GM12878 (cell line): ENCODE results near the gene STAT4. TPM values are rescaled to one million over a fixed set of nuclear protein-coding genes. Genes with fewer than 3 reads are reported as not detected.

Source experiments
- ATAC-seq: fragments of 200-7000 bp; cut with Tn5 transposase; 3 replicates; pipeline ENCODE4 v1.9.1; 2020; ENCODE audit warnings: mild to moderate bottlenecking, moderate library complexity
- BruUV-seq: library from RNA; stranded (reverse); fragments of 400-500 nt; replicated peaks from 2 replicates; lab custom pipeline; 2021; lab: Mats Ljungman, UMichigan
- CTCF ChIA-PET: fragments of 300-600 bp; sonication (Branson Sonifier 250); formaldehyde crosslinking; extraction: SDS; loops from one replicate; lab custom pipeline; 2021; ENCODE audit warnings: inconsistent platforms; lab: Yijun Ruan, JAX
- POLR2A ChIA-PET: fragments of 350-600 bp; formaldehyde crosslinking; extraction: SDS; loops from one replicate; lab custom pipeline; 2021; ENCODE audit warnings: inconsistent platforms; lab: Charles Lee
- RAD21 ChIA-PET: fragments of 300-600 bp; sonication (Branson Sonifier 250); formaldehyde crosslinking; loops from one replicate; lab custom pipeline; 2023; ENCODE audit warnings: antibody characterized with exemption; ENCODE audit not compliant: unreplicated experiment; lab: Charles Lee
- SMC1A ChIA-PET: fragments of 300-600 bp; sonication (Branson Sonifier 250); formaldehyde crosslinking; loops from one replicate; lab custom pipeline; 2023; ENCODE audit not compliant: unreplicated experiment, uncharacterized antibody; lab: Charles Lee
- DNase-seq: peaks from one replicate; pipeline ENCODE4 v3.0.0-alpha.2; 2011; ENCODE audit warnings: low read depth, low spot score
- FAIRE-seq: peaks from 3 replicates; lab custom pipeline; 2011; peaks lifted over from hg19 to GRCh38; lab: Jason Lieb, UNC
- H2AFZ ChIP-seq: 2 replicates; pipeline ENCODE4 v1.6.0; 2011; ENCODE audit warnings: low read depth, low read length, control low read depth; ENCODE audit not compliant: control insufficient read depth
- H3K27ac ChIP-seq: 2 replicates; pipeline ENCODE4 v1.5.1; 2011; ENCODE audit warnings: control low read depth; ENCODE audit not compliant: control insufficient read depth, insufficient read depth
- H3K27me3 ChIP-seq, 2 experiments: replicated peaks in 1 of 2; 2 replicates each; pipeline versions ENCODE4 v1.6.0 to v1.6.1; 2011; ENCODE audit warnings: low read length in 1 of 2; ENCODE audit not compliant: control insufficient read depth in 2 of 2, insufficient read depth in 2 of 2
- H3K36me3 ChIP-seq, 2 experiments: 2 replicates each; pipeline ENCODE4 v1.5.1; 2011; ENCODE audit warnings: low read length in 1 of 2; ENCODE audit not compliant: control insufficient read depth in 2 of 2, insufficient read depth in 2 of 2
- H3K4me1 ChIP-seq: 2 replicates; pipeline ENCODE4 v1.6.1; 2011; ENCODE audit warnings: mild to moderate bottlenecking, low read length, moderate library complexity, mixed read lengths; ENCODE audit not compliant: control insufficient read depth, insufficient read depth
- H3K4me2 ChIP-seq: 2 replicates; pipeline ENCODE4 v1.6.0; 2011; ENCODE audit warnings: control low read depth; ENCODE audit not compliant: control insufficient read depth, insufficient read depth
- H3K4me3 ChIP-seq: fragments of 200-600 bp; sonication (generic); 2 replicates; pipeline ENCODE4 v1.5.1; 2016
- H3K79me2 ChIP-seq: 2 replicates; pipeline ENCODE4 v1.6.0; 2011; ENCODE audit warnings: low read length; ENCODE audit not compliant: control insufficient read depth, insufficient read depth
- H3K9ac ChIP-seq: 2 replicates; pipeline ENCODE4 v1.8.0; 2011; ENCODE audit warnings: low read length, control low read depth, mixed read lengths; ENCODE audit not compliant: control insufficient read depth, insufficient read depth
- H3K9me3 ChIP-seq: replicated peaks from 3 replicates; pipeline ENCODE4 v1.5.1; 2011; ENCODE audit warnings: mild to moderate bottlenecking, low read length; ENCODE audit not compliant: control insufficient read depth, insufficient read depth
- H4K20me1 ChIP-seq: 2 replicates; pipeline ENCODE4 v1.6.0; 2011; ENCODE audit not compliant: control insufficient read depth, insufficient read depth
- CHD1 ChIP-seq: IDR thresholded peaks from 2 replicates; pipeline ENCODE4 v1.6.1; 2012; ENCODE audit warnings: low read depth, low read length, improper control_type of control experiment
- EZH2 ChIP-seq: IDR thresholded peaks from 2 replicates; pipeline ENCODE4 v1.6.1; 2012; ENCODE audit warnings: low read depth, mild to moderate bottlenecking, control low read depth, inconsistent platforms, low read length, borderline replicate concordance; ENCODE audit not compliant: control insufficient read depth
- FOXK2 ChIP-seq: fragments of 450-650 bp; IDR thresholded peaks from 2 replicates; pipeline ENCODE4 v1.6.1; 2017; ENCODE audit warnings: mild to moderate bottlenecking, moderate library complexity
- WGBS: methylation state at CpG from one replicate; pipeline ENCODE4 v1.1.6; 2016; ENCODE audit warnings: low lambda C conversion rate; ENCODE audit not compliant: insufficient replicate concordance, insufficient coverage; ENCODE audit errors: missing lambda C conversion rate; 5-methylcytosine and 5-hydroxymethylcytosine counted together
- in situ Hi-C: fragments of 300-500 bp; cut with MboI; formaldehyde crosslinking; loops from 9 replicates; pipeline ENCODE4 v1.14.3; 2018; ENCODE audit warnings: mixed read lengths
- intact Hi-C: fragments of 100-400 bp; cut with micrococcal nuclease; formaldehyde crosslinking; loops from one replicate; pipeline ENCODE4 v1.14.2; 2022; ENCODE audit not compliant: unreplicated experiment
- polyA plus RNA-seq, 11 experiments: library from polyadenylated mRNA; depleted of rRNA in 4 of 11; unstranded in 6 of 11; stranded (reverse) in 5 of 11; fragments of >200 nt; fragmentation: Nextera tagmentation in 4 of 11; fragmentation: Illumina TruSeq in 1 of 11; extraction: Ambion mirVana in 4 of 11; extraction: Trizol in 1 of 11; gene quantifications; 1 replicate in 1 of 11; 2 replicates in 10 of 11; pipeline versions ENCODE4 v1.2.1 to v1.2.3, GENCODE V29; 2011 to 2016; ENCODE audit warnings: inconsistent platforms in 2 of 11, missing spikeins in 2 of 11, low read depth in 1 of 11
- total RNA-seq, 4 experiments: library from RNA; depleted of rRNA in 3 of 4; stranded (reverse); fragments of >200 nt in 3 of 4; fragmentation: Illumina TruSeq in 1 of 4; extraction: Trizol in 1 of 4; gene quantifications; 2 replicates each; pipeline versions ENCODE4 v1.2.1 to v1.2.3, GENCODE V29; 2013 to 2021
- TF ChIP-seq, protein P1 (sequence below), 3 experiments: IDR thresholded peaks in 2 of 3; conservative IDR thresholded peaks in 1 of 3; 2 replicates each; pipeline ENCODE4 v1.5.1; 2011; ENCODE audit warnings: low read depth in 3 of 3, low read length in 3 of 3, mild to moderate bottlenecking in 3 of 3, control low read depth in 2 of 3, moderate library complexity in 2 of 3, inconsistent platforms in 1 of 3, mixed read lengths in 1 of 3; ENCODE audit not compliant: control insufficient read depth in 2 of 3, insufficient read depth in 1 of 3; ENCODE audit errors: extremely low read depth in 1 of 3

The STAT4 gene
- total and polyA plus RNA-seq, 10 of the 15 experiments (the other 5 are each of a cell fraction or from before 2014, with no cell fraction given): 3.1 to 9.3 (median 7.1) TPM

DNA sequence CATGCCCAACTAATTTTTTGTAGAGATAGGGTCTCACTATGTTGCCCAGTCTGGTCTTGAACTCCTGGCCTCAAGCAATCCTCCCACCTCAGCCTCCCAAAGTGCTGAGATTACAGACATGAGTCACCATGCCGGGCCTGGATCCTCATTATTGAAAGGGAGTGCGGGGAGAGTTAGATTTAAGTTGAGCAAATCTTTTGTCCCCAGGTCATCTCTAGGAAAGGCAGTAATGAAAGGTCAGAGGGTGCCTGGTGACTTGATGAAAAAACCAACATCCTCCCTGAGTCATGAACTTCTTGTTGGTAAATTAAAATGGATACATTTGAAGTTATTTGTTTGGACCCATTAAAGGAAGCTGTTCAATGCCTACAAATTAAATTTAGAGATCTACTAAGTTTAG lies 25.1 kb downstream of the STAT4 start:
- CTCF ChIA-PET: interaction anchor here (0.8 to 1.5 kb wide), 3 partner anchors 23 to 30 kb away, joined by 3 read pairs; no protein-coding TSS in a partner anchor
- BruUV-seq: no TSS peak
- H3K4me1 ChIP-seq: no peaks in the 10 kb centered on the region
- H3K27me3 ChIP-seq: no peaks in the 10 kb centered on the region
- ATAC-seq (no peak), FAIRE-seq (no peak), DNase-seq (no peak)
- H4K20me1 ChIP-seq: no peaks in the 10 kb centered on the region
- H3K9ac ChIP-seq: no peak overlapping the region
- H3K27ac ChIP-seq: no peak overlapping the region
- 0% methylated on average over 2 of the region's 2 CpGs for WGBS
- intact Hi-C loops: loop anchor here (2.0 to 10.0 kb wide), 2 partner anchors 25 to 401 kb away; partner anchors contain the start of gene STAT4
- in situ Hi-C loops: no loop called here
- no peak overlapping the region for H3K4me3 ChIP-seq
- RAD21 ChIA-PET: interaction anchor here (1.2 to 2.8 kb wide), 4 partner anchors 11 to 73 kb away, joined by 3 to 11 read pairs (median 6); no protein-coding TSS in a partner anchor
- no peaks in the 10 kb centered on the region for H3K79me2 ChIP-seq
- no peaks in the 10 kb centered on the region for H3K36me3 ChIP-seq
- H3K4me2 ChIP-seq: no peak overlapping the region
- POLR2A ChIA-PET: interaction anchor here (0.6 to 1.1 kb wide), 3 partner anchors 10 to 76 kb away, joined by 3 to 4 read pairs (median 4); no protein-coding TSS in a partner anchor
- no peak for TF ChIP-seq FOXK2
- TF ChIP-seq, protein P1, sequence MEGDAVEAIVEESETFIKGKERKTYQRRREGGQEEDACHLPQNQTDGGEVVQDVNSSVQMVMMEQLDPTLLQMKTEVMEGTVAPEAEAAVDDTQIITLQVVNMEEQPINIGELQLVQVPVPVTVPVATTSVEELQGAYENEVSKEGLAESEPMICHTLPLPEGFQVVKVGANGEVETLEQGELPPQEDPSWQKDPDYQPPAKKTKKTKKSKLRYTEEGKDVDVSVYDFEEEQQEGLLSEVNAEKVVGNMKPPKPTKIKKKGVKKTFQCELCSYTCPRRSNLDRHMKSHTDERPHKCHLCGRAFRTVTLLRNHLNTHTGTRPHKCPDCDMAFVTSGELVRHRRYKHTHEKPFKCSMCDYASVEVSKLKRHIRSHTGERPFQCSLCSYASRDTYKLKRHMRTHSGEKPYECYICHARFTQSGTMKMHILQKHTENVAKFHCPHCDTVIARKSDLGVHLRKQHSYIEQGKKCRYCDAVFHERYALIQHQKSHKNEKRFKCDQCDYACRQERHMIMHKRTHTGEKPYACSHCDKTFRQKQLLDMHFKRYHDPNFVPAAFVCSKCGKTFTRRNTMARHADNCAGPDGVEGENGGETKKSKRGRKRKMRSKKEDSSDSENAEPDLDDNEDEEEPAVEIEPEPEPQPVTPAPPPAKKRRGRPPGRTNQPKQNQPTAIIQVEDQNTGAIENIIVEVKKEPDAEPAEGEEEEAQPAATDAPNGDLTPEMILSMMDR (IDR thresholded peaks at IDR 0.05 in 2 of 3, conservative IDR thresholded peaks at IDR 0.05 in 1 of 3; ENCODE audit: control insufficient read depth in 2 of 3, extremely low read depth in 1 of 3, insufficient read depth in 1 of 3, low read depth in 3 of 3, low read length in 3 of 3): no peak
- TF ChIP-seq EZH2: no peak
- no peak for TF ChIP-seq CHD1
- TF ChIP-seq, all 136 proteins: peak for 0
- H2AFZ ChIP-seq: no peak overlapping the region
- H3K9me3 ChIP-seq: no peaks in the 10 kb centered on the region
- SMC1A ChIA-PET: interaction anchor here (0.7 to 3.4 kb wide), 8 partner anchors 11 to 89 kb away, joined by 3 to 19 read pairs (median 6); partner anchors contain the start of gene STAT4
